Sigmoid colon (tissue), 7 donors: ENCODE measurements around the gene CACNG6. TPM values are rescaled to one million over a fixed set of nuclear protein-coding genes. Genes with fewer than 3 reads are reported as not detected.

Experiments used
- DNase-seq: peaks from one replicate; pipeline ENCODE4 v3.0.0-alpha.2; 2019
- H3K27ac ChIP-seq, 4 donors: fragments of 200-600 bp; sonication (generic); one replicate each; pipeline ENCODE4 v1.5.1; 2016 to 2019; ENCODE audit warnings: mild to moderate bottlenecking in 1 of 4
- H3K27me3 ChIP-seq, 3 donors: fragments of 200-600 bp; sonication (generic); one replicate each; pipeline ENCODE4 v1.5.1; 2019; ENCODE audit warnings: mild to moderate bottlenecking in 1 of 3
- H3K36me3 ChIP-seq, 4 donors: fragments of 200-600 bp; sonication (generic); one replicate each; pipeline ENCODE4 v1.5.1; 2016 to 2019
- H3K4me1 ChIP-seq, 4 donors: fragments of 200-600 bp; sonication (generic); one replicate each; pipeline ENCODE4 v1.5.1; 2017 to 2019
- H3K4me3 ChIP-seq, 4 donors: fragments of 200-600 bp; sonication (generic); one replicate each; pipeline ENCODE4 v1.5.1; 2017 to 2019; ENCODE audit warnings: mild to moderate bottlenecking in 2 of 4, moderate library complexity in 1 of 4
- H3K9me3 ChIP-seq, 4 donors: fragments of 200-600 bp in 3 of 4; sonication (generic) in 3 of 4; one replicate each; pipeline versions ENCODE4 v1.5.1 to v1.6.1; 2013 to 2019
- CTCF ChIP-seq, 4 experiments: fragments of 450-650 bp in 3 of 4; fragments of 200-600 bp in 1 of 4; IDR thresholded peaks; one replicate each; pipeline ENCODE4 v1.5.1; 2016 to 2019; ENCODE audit warnings: antibody characterized with exemption in 4 of 4, mild to moderate bottlenecking in 3 of 4, moderate library complexity in 2 of 4
- EP300 ChIP-seq, 4 donors: sonication (generic); formaldehyde crosslinking; IDR thresholded peaks; one replicate each; pipeline ENCODE4 v1.6.1; 2017; ENCODE audit warnings: antibody characterized with exemption in 4 of 4
- POLR2A ChIP-seq, 2 donors: fragments of 450-650 bp; IDR thresholded peaks; one replicate each; pipeline ENCODE4 v1.6.1; 2016; ENCODE audit warnings: antibody characterized with exemption in 2 of 2, mild to moderate bottlenecking in 2 of 2, moderate library complexity in 2 of 2
- POLR2AphosphoS5 ChIP-seq, 4 donors: sonication (generic); formaldehyde crosslinking; IDR thresholded peaks; one replicate each; pipeline ENCODE4 v1.6.1; 2017; ENCODE audit warnings: antibody characterized with exemption in 4 of 4
- WGBS, 2 donors: extraction: QIAGEN DNeasy Blood & Tissue Kit; methylation state at CpG; one replicate each; pipeline ENCODE4 v1.1.7; 2013; 5-methylcytosine and 5-hydroxymethylcytosine counted together
- intact Hi-C: fragments of 100-400 bp; cut with DNase I; formaldehyde crosslinking; loops from one replicate; pipeline ENCODE4 v1.15.1; 2023
- polyA plus RNA-seq, 3 donors: library from polyadenylated mRNA; stranded (reverse); fragments of 200-250 nt; gene quantifications; one replicate each; pipeline ENCODE4 v1.2.3, GENCODE V29; 2013
- total RNA-seq, 4 donors: library from RNA; depleted of rRNA; stranded (reverse); fragments of >200 nt; gene quantifications; one replicate each; pipeline ENCODE4 v1.1.0, GENCODE V29; 2016
- donor health status: healthy with polysubstance abuse.
- donor health status: Bipolar disorder and iron deficiency.
- donor health status: healthy.

Gene CACNG6
- total and polyA plus RNA-seq, 7 donors, result not detected

GRCh38 chr19:54010474-54010873, 19.0 kb downstream of the CACNG6 start:
- Histone ChIP-seq H3K4me1 (no peaks in the 10 kb centered on the region), H3K27me3 (peaks cover 0 to 71% (median 43%) of the 10 kb centered on the region in 3 donors), H3K4me3 (no peak overlapping the region), H3K27ac (no peak overlapping the region), H3K36me3 (no peaks in the 10 kb centered on the region), H3K9me3 (no peaks in the 10 kb centered on the region)
- intact Hi-C loops, result no loop called here
- DNase-seq, result no peak
- TF ChIP-seq EP300 (IDR thresholded peaks at IDR 0.05), result no peak
- TF ChIP-seq POLR2A (IDR thresholded peaks at IDR 0.05), result no peak
- TF ChIP-seq POLR2AphosphoS5 (IDR thresholded peaks at IDR 0.05), result no peak
- no peak for TF ChIP-seq CTCF (IDR thresholded peaks at IDR 0.05)
- 89 to 94% methylated on average over 6 of the region's 6 CpGs for WGBS, 2 donors

- DNase-seq, result no peak
- 42 to 55% methylated on average over 36 of the region's 36 CpGs for WGBS, 2 donors
- Histone ChIP-seq H3K4me3 (no peak overlapping the region), H3K27ac (no peak overlapping the region), H3K9me3 (no peaks in the 10 kb centered on the region), H3K36me3 (no peaks in the 10 kb centered on the region), H3K27me3 (peaks cover 0 to 82% (median 43%) of the 10 kb centered on the region in 3 donors), H3K4me1 (no peaks in the 10 kb centered on the region)
- TF ChIP-seq POLR2A (IDR thresholded peaks at IDR 0.05) (no peak), CTCF (IDR thresholded peaks at IDR 0.05) (no peak)
- intact Hi-C loops, result no loop called here
Observed at GRCh38 chr19:54011507-54012211, 20.2 kb downstream of the CACNG6 start.

DNA sequence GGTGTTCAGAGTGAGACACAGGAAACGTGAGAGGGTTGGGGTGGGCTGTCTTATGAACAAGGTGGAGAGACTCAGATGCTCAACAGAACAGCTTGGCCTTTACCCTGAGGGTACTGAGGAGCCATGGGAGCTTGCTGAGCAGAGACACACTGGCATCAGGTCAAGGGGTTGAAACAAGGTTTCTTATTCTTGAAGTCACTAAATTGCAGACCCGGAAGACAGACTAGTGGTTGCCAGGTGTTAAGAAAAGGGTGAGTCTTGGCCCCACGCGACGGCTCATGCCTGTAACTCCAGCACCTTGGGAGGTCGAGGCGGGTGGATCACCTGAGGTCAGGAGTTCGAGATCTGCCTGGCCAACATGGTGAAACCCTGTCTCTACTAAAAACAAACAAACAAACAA, 22.4 kb downstream of the CACNG6 start:
- peaks cover 0 to 75% (median 26%) of the 10 kb centered on the region in 3 donors for H3K27me3 ChIP-seq
- intact Hi-C loops, result no loop called here
- H3K27ac ChIP-seq, result no peak overlapping the region
- no peaks in the 10 kb centered on the region for H3K9me3 ChIP-seq
- H3K4me1 ChIP-seq, result no peaks in the 10 kb centered on the region
- no peaks in the 10 kb centered on the region for H3K36me3 ChIP-seq
- WGBS, 2 donors, result 58 to 76% methylated on average over 8 of the region's 8 CpGs
- no peak for TF ChIP-seq POLR2AphosphoS5 (IDR thresholded peaks at IDR 0.05)
- TF ChIP-seq POLR2A (IDR thresholded peaks at IDR 0.05), result no peak
- no peak for TF ChIP-seq EP300 (IDR thresholded peaks at IDR 0.05)
- TF ChIP-seq CTCF (IDR thresholded peaks at IDR 0.05), result no peak
- H3K4me3 ChIP-seq, result no peak overlapping the region
- DNase-seq, result no peak

DNA sequence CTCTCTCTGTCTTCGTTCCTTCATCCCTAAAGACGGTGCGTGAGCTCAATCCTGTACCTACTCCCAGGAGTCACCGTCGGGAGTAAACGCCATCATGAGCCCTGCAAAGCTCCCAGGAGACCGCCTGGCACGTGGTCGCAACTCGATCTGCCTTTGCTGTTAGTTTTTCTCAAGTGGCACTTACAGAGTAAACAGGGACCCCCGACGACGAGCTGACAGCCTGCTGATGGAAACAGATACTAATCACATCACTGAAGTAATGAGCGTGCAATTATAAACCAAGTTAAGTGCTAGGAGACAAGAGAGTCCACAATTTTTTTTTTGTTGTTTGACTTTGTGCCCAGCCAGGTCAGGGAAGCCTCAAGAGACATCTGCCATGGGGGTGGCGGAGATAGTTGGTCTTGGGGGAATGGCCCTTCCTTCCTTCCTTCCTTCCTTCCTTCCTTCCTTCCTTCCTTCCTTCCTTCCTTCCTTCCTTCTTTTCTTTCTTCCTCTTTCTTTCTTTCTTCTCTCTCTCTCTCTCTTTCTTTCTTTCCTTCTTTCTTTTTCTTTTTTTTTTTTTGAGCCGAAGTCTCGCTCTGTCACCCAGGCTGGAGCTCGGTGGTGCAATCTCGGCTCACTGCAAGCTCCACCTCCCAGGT, 23.6 kb downstream of the CACNG6 start:
- intact Hi-C loops, result no loop called here
- DNase-seq, result no peak
- H3K36me3 ChIP-seq, result no peaks in the 10 kb centered on the region
- no peak overlapping the region for H3K4me3 ChIP-seq
- H3K27ac ChIP-seq, result no peak overlapping the region
- H3K27me3 ChIP-seq, result peaks cover 0 to 64% (median 18%) of the 10 kb centered on the region in 3 donors
- no peaks in the 10 kb centered on the region for H3K4me1 ChIP-seq
- WGBS, 2 donors, result 54% methylated on average over 19 of the region's 19 CpGs
- TF ChIP-seq CTCF (IDR thresholded peaks at IDR 0.05) (no peak), POLR2A (IDR thresholded peaks at IDR 0.05) (no peak), POLR2AphosphoS5 (IDR thresholded peaks at IDR 0.05) (no peak), EP300 (IDR thresholded peaks at IDR 0.05) (no peak)
- H3K9me3 ChIP-seq, result no peaks in the 10 kb centered on the region
